GM21515 (cell line): Measurements from ENCODE around the gene SVOPL.
"Not testable (repeated sequence)": the region's sequence is repeated elsewhere in the genome, so short reads cannot be mapped to it uniquely, and the experiment has no call there.

ENCODE experiments used
- ATAC-seq: cut with Tn5 transposase; IDR thresholded peaks from one replicate; pipeline ENCODE4 v1.9.1; 2021; ENCODE audit not compliant: unreplicated experiment

The SVOPL gene

DNA sequence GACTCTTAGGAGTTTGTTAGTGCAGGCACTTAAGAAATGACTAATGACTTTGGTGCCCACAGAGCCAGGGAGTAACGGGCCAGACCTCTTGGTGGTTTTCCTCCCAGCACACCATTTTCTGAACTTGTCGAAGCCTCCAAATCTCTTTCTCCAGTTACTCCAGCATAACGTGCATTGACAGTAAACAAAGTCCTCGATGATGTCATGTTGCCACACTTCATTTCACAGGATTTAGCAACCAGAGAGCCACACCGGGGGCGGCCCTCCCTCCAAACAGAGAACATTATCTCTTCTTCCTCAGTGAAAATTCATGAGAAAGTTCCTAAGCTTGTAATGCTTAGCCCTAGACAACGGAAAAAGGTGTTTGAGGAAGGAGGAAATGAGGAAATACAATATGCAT is 4.0 kb upstream of the SVOPL start:
- ATAC-seq, result no peak

DNA sequence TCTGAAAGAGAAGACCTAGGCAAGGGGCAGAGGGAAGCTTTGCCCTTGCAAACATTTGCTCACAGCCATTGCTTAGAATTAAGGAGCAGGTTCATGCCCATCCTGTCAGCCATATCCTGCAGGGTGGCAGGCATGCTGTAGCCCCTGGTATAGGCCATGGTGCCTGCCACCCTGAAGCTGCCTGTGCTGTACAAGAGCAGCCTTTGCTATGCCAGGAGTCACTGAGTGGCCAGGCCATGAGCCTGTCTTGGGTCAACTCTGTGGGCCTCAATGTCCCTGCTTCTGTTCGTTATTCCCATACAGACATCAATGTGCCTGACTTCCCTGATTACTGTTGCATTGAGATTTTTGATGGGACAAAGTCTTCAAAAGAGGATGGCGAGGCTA is 368 bp upstream of the SVOPL start:
- no peak for ATAC-seq

DNA sequence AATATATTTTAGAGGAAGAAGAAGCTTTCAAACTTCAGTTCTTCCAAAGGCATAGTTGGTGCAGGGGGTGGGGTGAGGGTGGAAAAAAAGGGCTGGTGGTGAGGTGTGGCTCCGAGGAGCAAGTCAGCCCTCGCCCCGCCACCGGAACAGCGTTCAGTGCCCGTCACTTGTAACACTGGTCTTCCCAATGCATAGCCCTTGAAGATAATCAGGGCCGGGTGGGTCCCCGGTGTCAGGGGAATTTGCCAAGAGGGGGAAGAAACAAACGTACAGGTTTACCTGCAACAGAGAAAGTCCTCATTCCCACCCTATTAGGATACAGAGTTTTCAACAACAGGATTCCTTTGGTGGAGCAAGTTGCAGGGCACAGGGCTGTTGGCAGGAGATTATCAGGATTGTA is 1.5 kb downstream of the SVOPL start:
- no peak for ATAC-seq

DNA sequence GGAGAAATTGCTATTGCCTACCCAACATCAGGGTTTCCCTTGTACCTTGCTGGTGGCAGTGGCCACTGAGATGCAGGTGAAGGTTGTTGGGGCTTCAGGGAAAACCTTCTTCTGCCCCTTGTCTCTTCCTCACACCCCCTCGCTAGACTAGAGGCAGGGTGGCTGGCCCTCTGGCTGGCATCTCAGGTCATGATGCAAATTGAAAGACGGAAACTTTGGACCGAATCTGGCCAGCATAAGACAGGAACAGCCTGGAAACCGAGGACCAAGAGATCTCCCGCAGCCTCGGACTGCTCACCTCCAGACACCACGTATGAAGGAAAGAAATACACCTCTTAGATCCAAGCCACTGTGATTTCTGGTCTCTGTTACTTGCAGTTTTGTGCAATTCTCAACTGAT is 2.9 kb downstream of the SVOPL start:
- ATAC-seq, result no peak

DNA sequence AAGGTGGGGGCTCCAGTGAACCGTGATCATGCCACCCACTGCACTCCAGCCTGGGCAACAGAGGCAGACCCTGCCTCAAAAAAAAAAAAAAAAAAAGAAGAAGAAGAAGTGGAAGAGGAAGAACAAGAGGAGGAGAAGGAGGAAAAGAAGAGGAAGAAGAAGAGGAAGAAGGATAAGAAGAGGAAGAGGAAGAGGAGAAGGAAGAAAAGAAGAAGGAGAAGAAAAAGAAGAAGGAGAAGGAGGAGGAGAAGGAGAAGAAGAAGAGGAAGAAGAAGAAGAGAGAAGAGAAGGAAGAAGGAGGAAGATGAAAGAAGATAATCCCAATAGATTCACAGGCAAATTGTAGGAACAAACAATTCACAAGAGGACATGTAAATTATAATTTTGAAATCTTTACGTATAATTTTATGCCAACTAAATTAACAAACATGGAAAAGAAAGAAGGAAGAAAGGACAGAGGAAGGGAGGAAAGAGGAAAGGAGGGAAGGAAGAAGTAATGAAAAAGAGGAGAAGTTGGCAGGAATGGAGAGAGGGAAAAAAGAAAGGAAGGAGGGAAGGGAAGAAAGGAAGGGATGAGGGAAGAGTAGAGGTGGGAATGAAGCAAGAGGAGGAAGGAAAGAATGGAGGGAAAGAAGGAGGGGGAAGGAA is 3.5 kb downstream of the SVOPL start:
- no peak for ATAC-seq

DNA sequence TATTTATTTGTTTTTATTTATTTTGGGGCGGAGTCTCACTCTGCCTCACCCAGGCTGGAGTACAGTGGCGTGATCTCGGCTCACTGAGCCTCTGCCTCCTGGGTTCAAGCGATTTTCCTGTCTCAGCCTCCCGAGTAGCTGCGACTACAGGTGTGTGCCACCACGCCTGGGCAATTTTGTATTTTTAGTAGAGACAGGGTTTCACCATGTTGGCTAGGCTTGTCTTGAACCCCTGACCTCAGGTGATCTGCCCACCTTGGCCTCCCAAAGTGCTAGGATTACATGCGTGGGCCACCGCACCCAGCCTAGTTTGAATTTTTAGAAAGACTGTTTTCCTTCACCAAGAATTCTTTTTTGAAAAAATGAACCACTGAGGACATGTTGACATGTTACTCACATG is 5.4 kb downstream of the SVOPL start:
- ATAC-seq, result not testable (repeated sequence)

DNA sequence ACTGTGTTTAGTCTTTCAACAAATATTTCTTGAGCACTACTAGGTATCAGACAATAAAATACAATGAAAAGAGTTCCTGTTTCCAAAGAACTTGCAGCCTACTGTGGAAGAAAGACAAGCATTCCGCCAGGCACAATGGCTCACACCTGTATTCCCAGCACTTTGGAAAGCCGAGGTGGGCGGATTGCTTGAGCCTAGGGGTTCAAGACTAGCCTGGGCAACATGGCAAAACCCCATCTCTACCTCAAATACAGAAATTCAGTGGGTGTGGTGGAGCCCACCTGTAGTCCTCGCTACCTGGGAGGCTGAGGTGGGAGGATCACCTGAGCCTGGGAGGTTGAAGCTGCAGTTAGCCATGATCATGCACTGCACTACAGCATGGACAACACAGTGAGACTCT is 6.1 kb downstream of the SVOPL start:
- ATAC-seq, result no peak

DNA sequence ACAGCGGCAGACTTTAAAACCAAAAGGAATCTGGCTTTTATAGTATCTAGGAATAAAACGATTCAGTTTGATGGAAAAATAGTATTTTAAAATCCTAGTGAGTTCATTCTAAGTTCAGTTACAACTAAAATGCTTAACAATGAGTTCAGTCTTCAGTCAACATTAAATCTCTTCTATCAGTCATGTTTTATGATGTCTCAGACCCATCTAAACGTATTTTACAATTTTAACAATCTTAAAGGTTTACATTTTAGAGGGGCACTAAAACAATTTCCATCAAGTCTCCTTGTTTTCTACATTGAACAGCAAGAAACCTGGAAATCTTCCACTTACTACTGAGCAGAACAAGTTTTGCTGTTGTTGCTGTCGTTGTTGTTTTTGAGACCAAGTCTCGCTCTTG is 10.0 kb downstream of the SVOPL start:
- ATAC-seq, result no peak

DNA sequence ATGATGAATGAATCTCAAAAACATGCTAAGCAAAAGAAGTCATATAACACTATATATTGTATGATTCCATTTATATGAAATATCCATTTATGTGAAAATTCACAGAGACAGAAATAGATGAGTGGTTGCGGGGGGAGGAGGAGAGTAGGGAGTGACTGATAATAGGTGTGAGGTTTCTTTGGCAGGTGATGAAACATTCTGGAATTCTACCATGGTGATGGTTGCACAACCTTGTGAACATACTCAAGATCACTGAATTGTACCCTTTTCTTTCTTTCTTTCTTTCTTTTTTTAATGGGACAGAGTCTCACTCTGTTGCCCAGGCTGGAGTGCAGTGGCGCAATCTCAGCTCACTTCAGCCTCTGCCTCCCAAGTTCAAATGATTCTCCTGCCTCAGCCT is 10.7 kb downstream of the SVOPL start:
- no peak for ATAC-seq

DNA sequence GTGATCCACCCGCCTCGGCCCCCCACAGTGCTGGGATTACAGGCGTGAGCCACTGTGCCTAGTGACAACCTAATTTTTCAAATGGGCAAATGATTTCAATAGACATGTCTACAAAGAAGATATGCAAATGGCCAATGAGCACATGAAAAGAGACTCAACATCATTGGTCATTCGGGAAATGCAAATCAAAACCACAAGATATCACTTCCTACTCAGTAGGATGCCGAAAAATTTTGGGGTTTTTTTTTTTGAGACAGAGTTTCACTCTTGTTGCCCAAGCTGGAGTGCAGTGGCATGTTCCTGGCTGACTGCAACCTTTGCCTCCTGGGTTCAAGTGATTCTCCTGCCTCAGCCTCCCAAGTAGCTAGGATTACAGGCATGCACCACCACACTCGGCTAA is 13.1 kb downstream of the SVOPL start:
- not testable (repeated sequence) for ATAC-seq

DNA sequence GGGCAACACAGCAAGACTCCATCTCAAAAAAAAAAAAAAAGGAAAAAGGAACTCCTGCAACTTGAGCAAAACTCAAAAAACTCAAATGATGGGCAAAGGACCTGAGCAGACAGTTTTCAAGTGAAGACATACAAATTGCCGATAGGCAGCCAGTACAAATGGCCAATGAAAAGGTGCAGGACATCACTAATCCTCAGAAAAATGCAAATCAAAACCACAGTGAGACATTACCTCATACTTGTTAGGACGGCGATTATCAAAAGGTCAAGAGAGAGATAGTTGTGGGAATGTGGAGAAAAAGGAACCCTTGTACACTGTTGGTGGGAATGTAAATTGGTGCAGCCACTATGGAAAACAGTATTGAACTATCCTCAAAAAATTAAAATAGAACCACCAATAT is 16.8 kb downstream of the SVOPL start:
- ATAC-seq, result no peak

DNA sequence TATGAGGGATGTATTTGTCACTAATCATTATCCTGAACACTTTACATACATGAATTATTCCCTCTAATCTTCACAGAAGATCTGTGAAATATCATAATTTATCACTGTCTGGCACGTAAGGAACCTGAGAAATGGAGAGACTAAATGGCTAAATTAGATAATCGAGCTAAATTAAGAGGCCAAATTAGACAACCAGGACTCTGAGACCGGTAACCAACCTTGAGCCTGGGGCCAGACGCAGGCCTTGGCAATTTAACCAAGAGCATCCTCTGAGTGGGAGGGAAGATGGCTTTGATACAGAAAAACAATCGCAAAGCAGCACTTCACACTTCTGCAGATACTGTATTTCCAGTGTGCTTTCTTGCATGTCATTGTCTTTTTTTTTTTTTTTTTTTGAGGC is 21.4 kb downstream of the SVOPL start:
- no peak for ATAC-seq

DNA sequence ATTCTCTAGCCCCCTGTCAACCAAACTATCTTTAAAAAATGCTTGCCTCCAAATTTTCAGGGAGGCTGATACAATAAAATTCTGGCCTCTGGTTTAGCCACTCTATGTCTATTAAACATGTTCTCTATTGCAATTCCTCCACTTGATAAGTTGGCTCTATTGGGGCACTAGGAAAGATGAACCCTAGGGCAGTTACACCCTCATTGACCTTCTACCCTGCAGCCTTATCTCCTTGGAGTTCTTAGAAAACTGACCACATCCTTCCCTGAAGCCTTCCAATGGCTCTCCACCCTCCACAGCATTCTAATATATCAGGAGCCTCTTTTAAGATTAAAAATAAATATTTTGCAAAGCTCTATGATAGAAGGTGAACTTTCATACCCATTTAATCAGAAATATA is 30.6 kb downstream of the SVOPL start:
- ATAC-seq, result no peak

DNA sequence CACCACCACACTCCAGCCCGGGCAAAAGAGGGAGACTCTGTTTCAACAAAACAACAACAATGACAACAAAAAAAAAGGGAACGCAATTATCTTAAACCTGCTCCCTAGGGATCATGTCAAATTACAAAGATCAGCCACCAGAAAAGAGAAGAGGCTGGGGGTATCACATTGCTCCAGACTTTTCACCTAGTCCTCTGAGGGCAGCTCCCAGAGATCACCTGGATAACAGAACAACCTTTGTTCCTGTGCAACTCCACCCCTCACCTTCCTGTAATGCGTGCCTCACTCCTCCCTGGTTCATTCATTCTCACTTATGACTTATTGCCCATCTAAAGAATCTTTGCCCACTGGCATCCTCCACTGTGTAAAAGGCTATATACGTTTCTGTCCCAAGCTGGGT is 31.8 kb downstream of the SVOPL start:
- ATAC-seq, result no peak

DNA sequence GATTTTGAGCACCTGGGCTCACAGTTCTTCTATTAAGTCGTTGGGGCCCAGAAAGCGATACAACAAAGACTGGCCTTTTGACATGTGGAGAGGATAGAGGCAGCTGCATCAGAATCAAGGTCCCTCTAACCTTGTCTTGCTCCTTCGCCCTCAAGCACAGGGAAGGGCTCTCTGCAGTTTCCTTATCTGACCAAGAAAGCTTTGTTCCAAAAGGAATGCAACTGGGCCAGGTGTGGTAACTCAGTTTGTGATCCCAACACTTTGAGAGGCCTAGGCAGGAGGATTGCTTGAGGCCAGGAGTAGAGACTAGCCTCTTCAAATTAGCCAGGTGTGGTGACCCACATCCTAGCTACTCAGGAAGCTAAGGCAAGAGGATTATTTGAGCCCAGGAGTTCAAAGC is 32.2 kb downstream of the SVOPL start:
- no peak for ATAC-seq

DNA sequence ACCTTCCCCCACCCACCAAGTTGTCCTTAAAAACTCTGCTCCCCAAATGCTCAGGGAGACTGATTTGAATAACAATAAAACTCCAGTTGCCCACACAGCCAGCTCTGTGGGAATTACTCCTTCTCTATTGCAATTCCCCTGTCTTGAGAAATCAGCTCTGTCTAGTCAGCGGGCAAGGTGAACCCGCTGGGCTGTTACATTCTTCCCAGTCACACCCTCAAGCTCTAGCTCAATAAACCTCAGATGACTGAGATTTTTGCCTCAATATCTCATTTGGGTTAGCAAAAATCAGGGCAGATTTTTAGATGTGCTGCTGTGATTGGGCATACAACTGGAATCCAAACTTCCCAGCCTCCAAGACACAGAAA is 32.9 kb downstream of the SVOPL start:
- ATAC-seq, result no peak

DNA sequence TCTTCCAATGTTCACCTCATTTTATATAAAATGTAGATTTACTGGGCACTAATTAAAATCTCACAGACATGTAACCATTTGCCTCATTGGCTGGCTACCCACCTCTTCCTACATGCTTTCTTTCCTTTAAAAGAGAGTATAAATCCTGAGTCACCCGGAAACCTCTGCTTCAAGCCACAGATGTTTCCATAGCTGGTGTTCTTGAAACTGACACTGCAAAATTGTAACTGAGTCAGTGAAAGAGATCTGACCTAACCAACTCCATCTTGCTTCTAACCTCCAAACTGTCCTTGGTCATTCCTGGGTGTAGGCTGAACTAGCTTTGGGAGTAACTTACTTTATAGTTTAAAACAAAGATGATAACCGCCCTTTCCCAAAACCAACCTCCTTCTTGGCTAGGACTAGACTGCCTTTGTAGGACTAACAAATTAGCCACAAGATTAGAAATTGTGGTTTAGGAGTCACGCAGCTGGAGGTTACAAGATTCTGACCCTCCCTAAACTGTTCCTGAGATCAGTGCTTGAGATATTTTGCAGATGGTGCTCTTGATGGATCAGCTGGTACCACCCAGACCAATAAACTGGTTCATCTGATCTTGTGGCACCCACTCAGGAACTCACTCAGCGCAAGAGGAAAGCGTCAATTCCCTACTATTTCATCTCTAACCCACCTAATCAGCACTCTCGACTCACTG is 33.5 kb downstream of the SVOPL start:
- ATAC-seq, result no peak

DNA sequence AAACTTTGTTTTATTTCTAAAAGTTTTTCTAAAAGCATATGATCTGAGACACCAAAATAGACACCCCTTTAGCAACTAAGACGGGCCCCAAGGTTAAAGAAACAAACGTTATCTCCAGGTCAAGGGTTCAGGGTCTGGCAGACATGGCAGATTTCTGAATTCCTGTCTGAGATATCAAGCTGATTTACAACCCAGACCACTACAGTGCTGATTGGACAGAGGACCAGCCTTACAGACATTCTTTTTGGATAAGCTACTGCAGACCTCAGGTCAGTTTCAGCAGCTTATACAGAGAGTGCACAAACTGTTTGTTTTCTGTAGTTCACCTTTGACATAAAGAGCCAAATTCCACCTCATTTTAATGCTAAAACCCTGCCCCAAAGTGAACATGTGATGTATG is 34.8 kb downstream of the SVOPL start:
- ATAC-seq, result no peak

DNA sequence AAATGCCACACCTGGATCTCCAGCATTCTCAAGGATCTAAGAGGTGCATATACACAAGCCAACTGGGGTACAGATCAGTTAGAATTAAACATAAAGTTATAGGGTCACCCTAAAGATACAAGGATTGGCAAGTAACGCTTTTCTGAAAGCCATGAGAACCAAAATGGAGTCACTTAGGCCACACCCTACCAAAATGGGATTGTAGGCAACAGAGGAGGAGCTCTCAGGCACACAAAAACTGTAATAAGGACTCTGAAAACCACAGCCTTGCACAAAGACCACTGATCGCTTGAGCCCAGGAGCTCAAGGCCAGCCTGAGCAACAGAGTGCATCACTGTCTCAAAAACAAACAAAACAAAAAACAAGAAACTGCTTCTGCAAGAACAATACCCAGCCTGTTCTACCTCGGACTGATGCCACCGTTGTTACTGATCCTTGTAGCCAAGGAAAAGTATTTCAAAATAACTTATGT is 35.5 kb downstream of the SVOPL start:
- ATAC-seq, result no peak

DNA sequence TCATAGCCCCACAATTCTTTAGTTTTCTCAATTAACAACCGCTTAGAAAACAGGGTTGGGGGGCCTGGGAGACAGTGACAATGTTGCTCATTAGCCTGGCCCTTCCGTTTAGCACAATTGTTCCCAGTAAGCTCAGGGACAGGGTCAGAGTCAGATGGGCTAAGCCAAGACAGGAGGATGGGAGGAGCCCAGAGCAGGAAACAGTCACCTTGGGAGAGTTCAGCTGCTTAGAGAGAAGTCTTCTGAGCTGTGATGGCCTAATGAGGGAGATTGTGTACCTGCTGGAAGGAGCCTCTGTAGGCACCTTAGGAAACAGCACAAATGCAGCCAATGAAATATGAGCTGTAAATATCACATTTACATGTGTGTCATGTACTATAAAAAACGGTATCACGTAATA is 35.9 kb downstream of the SVOPL start:
- ATAC-seq, result no peak

DNA sequence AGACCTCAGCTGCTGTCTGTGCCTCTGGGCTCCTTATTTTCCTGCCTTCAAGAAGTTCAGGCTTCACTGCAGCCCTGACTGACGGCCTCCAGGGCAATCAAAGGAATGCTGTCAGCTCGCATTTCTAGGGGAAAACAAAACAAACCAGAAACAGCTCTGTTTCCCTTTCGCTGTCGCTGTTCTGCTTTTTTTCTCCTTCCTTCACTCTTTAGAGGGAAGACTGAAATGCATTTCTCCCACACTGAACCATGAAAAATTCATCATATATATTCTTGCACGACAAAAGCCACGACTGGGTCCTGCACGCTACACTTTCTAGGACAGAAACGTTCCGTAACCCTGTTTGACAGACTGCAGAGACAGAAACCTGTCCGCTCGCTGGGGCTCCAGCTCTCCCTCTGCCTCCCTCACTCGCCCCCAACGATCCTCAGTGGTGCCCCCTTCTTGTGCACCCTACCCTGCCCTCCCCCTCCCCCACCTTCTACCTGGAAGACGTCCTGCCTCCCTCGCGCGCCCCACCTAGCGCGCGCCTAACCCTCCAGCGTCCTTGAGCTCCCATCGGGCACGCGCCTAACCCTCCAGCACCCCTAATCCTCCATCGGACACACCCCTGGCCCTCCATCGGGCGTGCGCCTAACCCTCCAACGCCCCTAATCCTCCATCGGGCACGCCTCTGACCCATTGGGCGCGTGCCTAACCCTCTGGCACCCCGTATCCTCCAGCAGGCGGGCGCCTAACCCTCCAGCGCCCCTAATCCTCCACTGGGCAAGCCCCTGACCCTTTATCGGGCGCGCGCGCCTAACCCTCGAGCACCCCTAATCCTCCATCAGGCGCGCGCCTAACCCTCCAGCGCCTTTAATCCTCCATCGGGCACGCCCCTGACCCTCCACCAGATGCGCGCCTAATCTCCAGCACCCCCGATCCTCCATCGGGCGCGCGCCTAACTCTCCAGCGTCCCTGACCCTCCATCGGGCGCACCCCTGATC is 37.1 kb downstream of the SVOPL start:
- ATAC-seq, result no peak

DNA sequence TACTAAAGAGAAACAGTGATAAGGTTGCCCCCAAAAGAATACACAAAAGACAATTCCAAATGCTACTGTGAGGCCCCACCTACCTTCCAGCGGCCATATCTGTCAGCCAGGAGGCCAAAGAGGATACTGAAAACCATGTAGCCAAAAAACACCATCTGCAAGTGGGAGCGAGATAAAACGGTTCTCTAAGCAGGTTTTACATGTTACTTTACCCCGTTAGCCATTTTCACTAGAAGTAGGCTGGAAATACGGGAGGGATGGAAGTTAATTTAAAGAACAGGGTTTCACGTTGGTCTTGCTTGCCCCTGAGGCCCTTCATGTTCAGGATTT is 38.2 kb downstream of the SVOPL start:
- ATAC-seq, result no peak
